CD14-positive monocyte (primary cell): ENCODE results near the gene LEUTX. TPM values are rescaled to one million over a fixed set of nuclear protein-coding genes. Genes with fewer than 3 reads are reported as not detected.

Experiments used
- DNase-seq, 3 donors: peaks; one replicate each; pipeline ENCODE4 v3.0.0-alpha.2; 2011 to 2022
- H2AFZ ChIP-seq: 2 replicates; pipeline ENCODE4 v1.6.0; 2012; ENCODE audit warnings: mild to moderate bottlenecking, low read depth, low read length, inconsistent platforms; ENCODE audit not compliant: insufficient read depth, poor library complexity, severe bottlenecking
- H3K27ac ChIP-seq, 2 donors: 1 replicate in 1 of 2; 2 replicates in 1 of 2; pipeline ENCODE4 v1.5.1; 2012 to 2013; ENCODE audit warnings: low read length in 2 of 2, control low read depth in 1 of 2, inconsistent platforms in 1 of 2, low read depth in 1 of 2, mild to moderate bottlenecking in 1 of 2
- H3K27me3 ChIP-seq, 2 donors: one replicate each; pipeline versions ENCODE4 v1.6.0 to v1.6.1; 2011 to 2013; ENCODE audit warnings: low read length in 2 of 2; ENCODE audit not compliant: control insufficient read depth in 2 of 2, insufficient read depth in 2 of 2
- H3K36me3 ChIP-seq, 2 donors: replicated peaks in 1 of 2; 1 replicate in 1 of 2; 2 replicates in 1 of 2; pipeline versions ENCODE4 v1.5.1 to v1.6.1; 2012 to 2013; ENCODE audit warnings: low read length in 2 of 2, control low read depth in 1 of 2, inconsistent platforms in 1 of 2, mild to moderate bottlenecking in 1 of 2; ENCODE audit not compliant: insufficient read depth in 2 of 2, control insufficient read depth in 1 of 2
- H3K4me1 ChIP-seq, 2 donors: 1 replicate in 1 of 2; 2 replicates in 1 of 2; pipeline versions ENCODE4 v1.5.1 to v1.6.1; 2012 to 2013; ENCODE audit warnings: low read length in 2 of 2, control low read depth in 1 of 2, inconsistent platforms in 1 of 2, mild to moderate bottlenecking in 1 of 2, moderate library complexity in 1 of 2; ENCODE audit not compliant: insufficient read depth in 2 of 2, control insufficient read depth in 1 of 2
- H3K4me2 ChIP-seq: replicated peaks from 2 replicates; pipeline ENCODE3; 2012; ENCODE audit warnings: low read length, moderate library complexity, mild to moderate bottlenecking; ENCODE audit not compliant: poor library complexity, severe bottlenecking; ENCODE audit errors: extremely low read depth
- H3K4me3 ChIP-seq, 3 experiments: fragments of 200-600 bp in 1 of 3; sonication (generic) in 1 of 3; replicated peaks in 1 of 3; 1 replicate in 2 of 3; 2 replicates in 1 of 3; pipeline ENCODE4 v1.5.1; 2011 to 2013; ENCODE audit warnings: low read length in 3 of 3, mild to moderate bottlenecking in 3 of 3, control low read depth in 2 of 3, low read depth in 2 of 3, inconsistent platforms in 1 of 3, moderate library complexity in 1 of 3
- H3K79me2 ChIP-seq: 2 replicates; pipeline ENCODE4 v1.6.0; 2012; ENCODE audit warnings: mild to moderate bottlenecking, control low read depth, inconsistent platforms, low read length, moderate library complexity; ENCODE audit not compliant: insufficient read depth
- H3K9ac ChIP-seq: 2 replicates; pipeline ENCODE4 v1.6.0; 2017; ENCODE audit warnings: low read length, mild to moderate bottlenecking; ENCODE audit not compliant: insufficient read depth, poor library complexity, severe bottlenecking
- H3K9me3 ChIP-seq, 2 donors: replicated peaks in 1 of 2; 1 replicate in 1 of 2; 2 replicates in 1 of 2; pipeline versions ENCODE4 v1.5.1 to v1.6.1; 2012 to 2013; ENCODE audit warnings: low read length in 2 of 2, control low read depth in 1 of 2; ENCODE audit not compliant: control insufficient read depth in 1 of 2, insufficient read depth in 1 of 2
- H4K20me1 ChIP-seq: 2 replicates; pipeline ENCODE4 v1.6.0; 2012; ENCODE audit warnings: mild to moderate bottlenecking, low read length, control low read depth, moderate library complexity; ENCODE audit not compliant: insufficient read depth
- H3K27ac Mint-ChIP-seq, 7 donors: one replicate each; pipeline ENCODE4 v1.8.0; 2020; ENCODE audit warnings: mild to moderate bottlenecking in 7 of 7, mixed read lengths in 7 of 7, moderate library complexity in 6 of 7, inconsistent platforms in 2 of 7
- H3K27me3 Mint-ChIP-seq, 3 donors: one replicate each; pipeline ENCODE4 v1.8.0; 2021 to 2022; ENCODE audit warnings: low read depth in 3 of 3, mild to moderate bottlenecking in 3 of 3, mixed read lengths in 3 of 3, moderate library complexity in 3 of 3, inconsistent platforms in 1 of 3
- H3K36me3 Mint-ChIP-seq, 2 donors: one replicate each; pipeline ENCODE4 v1.8.0; 2020; ENCODE audit warnings: mixed read lengths in 2 of 2, inconsistent platforms in 1 of 2, mild to moderate bottlenecking in 1 of 2
- H3K4me1 Mint-ChIP-seq: one replicate; pipeline ENCODE4 v1.8.0; 2020; ENCODE audit warnings: mild to moderate bottlenecking, mixed read lengths
- H3K4me3 Mint-ChIP-seq, 2 donors: one replicate each; pipeline ENCODE4 v1.8.0; 2020; ENCODE audit warnings: mild to moderate bottlenecking in 2 of 2, mixed read lengths in 2 of 2, moderate library complexity in 1 of 2
- H3K9me3 Mint-ChIP-seq, 7 donors: one replicate each; pipeline ENCODE4 v1.8.0; 2020 to 2022; ENCODE audit warnings: mixed read lengths in 7 of 7, mild to moderate bottlenecking in 6 of 7, moderate library complexity in 6 of 7, inconsistent platforms in 2 of 7
- CTCF ChIP-seq: fragments of 200-600 bp; IDR thresholded peaks from one replicate; pipeline ENCODE4 v1.8.0; 2022; ENCODE audit warnings: antibody characterized with exemption, mild to moderate bottlenecking
- WGBS: methylation state at CpG from one replicate; pipeline ENCODE4 v1.1.5; 2013; ENCODE audit warnings: missing lambda C conversion rate; ENCODE audit not compliant: insufficient coverage; 5-methylcytosine and 5-hydroxymethylcytosine counted together
- intact Hi-C, 2 donors: fragments of 100-400 bp; cut with micrococcal nuclease; formaldehyde crosslinking; loops; one replicate each; pipeline versions ENCODE4 v1.15.0 to v1.15.1; 2023
- polyA plus RNA-seq, 3 donors: library from polyadenylated mRNA; depleted of rRNA in 1 of 3; unstranded in 2 of 3; stranded (reverse) in 1 of 3; fragments of 300-500 nt in 2 of 3; fragments of >200 nt in 1 of 3; fragmentation: Illumina TruSeq in 2 of 3; gene quantifications; 1 replicate in 2 of 3; 2 replicates in 1 of 3; pipeline ENCODE4 v1.2.3, GENCODE V29; 2012 to 2021

Gene LEUTX
- polyA plus RNA-seq, 3 donors: not detected

GRCh38 chr19:39735688-39736087 lies 43.0 kb upstream of the LEUTX start:
- Histone ChIP-seq H3K9me3 (no peaks in the 10 kb centered on the region), H3K4me3 (no peak overlapping the region), H4K20me1 (no peaks in the 10 kb centered on the region), H3K4me2 (no peak overlapping the region), H3K4me1 (peaks cover 0 to 5% of the 10 kb centered on the region in 2 donors), H3K27ac (no peak overlapping the region), H3K79me2 (no peaks in the 10 kb centered on the region), H3K9ac (no peak overlapping the region), H3K27me3 (no peaks in the 10 kb centered on the region), H2AFZ (no peak overlapping the region), H3K36me3 (no peaks in the 10 kb centered on the region)
- Mint-ChIP-seq H3K9me3 (no peaks in the 10 kb centered on the region), H3K4me1 (peaks cover 4% of the 10 kb centered on the region), H3K4me3 (no peak overlapping the region), H3K36me3 (no peaks in the 10 kb centered on the region), H3K27ac (no peak overlapping the region), H3K27me3 (peaks cover 2 to 9% (median 4%) of the 10 kb centered on the region in 3 donors)
- WGBS: no CpG with 5 or more reads among the region's 3 CpGs
- no peak for DNase-seq
- intact Hi-C loops: no loop called here
- no peak for TF ChIP-seq CTCF

- H3K36me3 ChIP-seq: no peaks in the 10 kb centered on the region
- no peak overlapping the region for H3K27ac Mint-ChIP-seq
- H3K27me3 Mint-ChIP-seq: peaks cover 2 to 9% (median 5%) of the 10 kb centered on the region in 3 donors
- no peak for TF ChIP-seq CTCF
- H3K9me3 ChIP-seq: no peaks in the 10 kb centered on the region
- no peak overlapping the region for H3K27ac ChIP-seq
- no peak overlapping the region for H3K4me3 ChIP-seq
- H3K4me1 Mint-ChIP-seq: peaks cover 4% of the 10 kb centered on the region
- H3K36me3 Mint-ChIP-seq: no peaks in the 10 kb centered on the region
- no peaks in the 10 kb centered on the region for H4K20me1 ChIP-seq
- peaks cover 0 to 5% of the 10 kb centered on the region in 2 donors for H3K4me1 ChIP-seq
- no peak overlapping the region for H3K9ac ChIP-seq
- DNase-seq: no peak
- intact Hi-C loops: no loop called here
- H3K4me2 ChIP-seq: no peak overlapping the region
- H2AFZ ChIP-seq: no peak overlapping the region
- no peaks in the 10 kb centered on the region for H3K27me3 ChIP-seq
- H3K9me3 Mint-ChIP-seq: no peaks in the 10 kb centered on the region
- WGBS: no CpG with 5 or more reads among the region's 5 CpGs
- H3K79me2 ChIP-seq: no peaks in the 10 kb centered on the region
- H3K4me3 Mint-ChIP-seq: no peak overlapping the region
Observed at GRCh38 chr19:39736088-39736487, 42.6 kb upstream of the LEUTX start.
